SU-DHL-6 (cell line): ENCODE measurements around the gene ZNF24.

ENCODE experiments used
- EZH2phosphoT487 ChIP-seq: fragments of 200-600 bp; sonication (generic), shearing (Covaris generic); conservative IDR thresholded peaks from 2 replicates; pipeline ENCODE4 v1.6.1; 2018; ENCODE audit warnings: mild to moderate bottlenecking, antibody characterized with exemption, low read length, moderate library complexity, mixed read lengths
- TF ChIP-seq, protein P1 (sequence below): fragments of 200-600 bp; sonication (generic); IDR thresholded peaks from one replicate; pipeline ENCODE4 v1.5.1; 2017; ENCODE audit warnings: antibody characterized with exemption, mild to moderate bottlenecking, low read length, moderate library complexity; ENCODE audit not compliant: insufficient read depth, poor library complexity, severe bottlenecking

- TF ChIP-seq, protein P1, sequence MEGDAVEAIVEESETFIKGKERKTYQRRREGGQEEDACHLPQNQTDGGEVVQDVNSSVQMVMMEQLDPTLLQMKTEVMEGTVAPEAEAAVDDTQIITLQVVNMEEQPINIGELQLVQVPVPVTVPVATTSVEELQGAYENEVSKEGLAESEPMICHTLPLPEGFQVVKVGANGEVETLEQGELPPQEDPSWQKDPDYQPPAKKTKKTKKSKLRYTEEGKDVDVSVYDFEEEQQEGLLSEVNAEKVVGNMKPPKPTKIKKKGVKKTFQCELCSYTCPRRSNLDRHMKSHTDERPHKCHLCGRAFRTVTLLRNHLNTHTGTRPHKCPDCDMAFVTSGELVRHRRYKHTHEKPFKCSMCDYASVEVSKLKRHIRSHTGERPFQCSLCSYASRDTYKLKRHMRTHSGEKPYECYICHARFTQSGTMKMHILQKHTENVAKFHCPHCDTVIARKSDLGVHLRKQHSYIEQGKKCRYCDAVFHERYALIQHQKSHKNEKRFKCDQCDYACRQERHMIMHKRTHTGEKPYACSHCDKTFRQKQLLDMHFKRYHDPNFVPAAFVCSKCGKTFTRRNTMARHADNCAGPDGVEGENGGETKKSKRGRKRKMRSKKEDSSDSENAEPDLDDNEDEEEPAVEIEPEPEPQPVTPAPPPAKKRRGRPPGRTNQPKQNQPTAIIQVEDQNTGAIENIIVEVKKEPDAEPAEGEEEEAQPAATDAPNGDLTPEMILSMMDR = no peak
- no peak for TF ChIP-seq EZH2phosphoT487
These were observed 678 bp upstream of the ZNF24 start for GRCh38 chr18:35344736-35345459.
